HCT116 (cell line): ENCODE measurements around the gene CDHR5. TPM values are rescaled to one million over a fixed set of nuclear protein-coding genes. Genes with fewer than 3 reads are reported as not detected.

Source experiments
- ATAC-seq: fragments of 200-7000 bp; cut with Tn5 transposase; 2 replicates; pipeline ENCODE4 v1.9.1; 2020; ENCODE audit warnings: mild to moderate bottlenecking, moderate library complexity
- BruUV-seq: library from RNA; stranded (reverse); fragments of 400-500 nt; replicated peaks from 2 replicates; lab custom pipeline; 2021; lab: Mats Ljungman, UMichigan
- CTCF ChIA-PET: fragments of 300-600 bp; sonication (Branson Sonifier 250); formaldehyde crosslinking; loops from one replicate; lab custom pipeline; 2021; ENCODE audit warnings: antibody characterized with exemption; lab: Charles Lee
- POLR2A ChIA-PET: fragments of 300-600, 350-600 bp; sonication (Branson Sonifier 250); formaldehyde crosslinking; loops from one replicate; lab custom pipeline; 2021; ENCODE audit warnings: antibody characterized with exemption; lab: Charles Lee
- RAD21 ChIA-PET, 2 experiments: fragments of 300-600 bp; sonication (Branson Sonifier 250); formaldehyde crosslinking; loops; one replicate each; lab custom pipeline; 2023; ENCODE audit warnings: low total read pairs in 2 of 2; ENCODE audit not compliant: uncharacterized antibody in 2 of 2, unreplicated experiment in 2 of 2, low non-redundant PET in 1 of 2; lab: Charles Lee
- DNase-seq: peaks from one replicate; pipeline ENCODE4 v3.0.0-alpha.2; 2010; ENCODE audit warnings: low read depth, low spot score
- H2AFZ ChIP-seq: fragments of 200-600 bp; shearing (Covaris generic), sonication (generic); 2 replicates; pipeline ENCODE4 v1.6.1; 2017; ENCODE audit warnings: low read depth, mixed run types, mixed read lengths, antibody characterized with exemption, low read length; ENCODE audit not compliant: poor library complexity, severe bottlenecking
- H3K27ac ChIP-seq: 2 replicates; pipeline ENCODE4 v1.5.1; 2012; ENCODE audit warnings: low read depth, low read length
- H3K27me3 ChIP-seq: fragments of 200-600 bp; sonication (generic); 2 replicates; pipeline ENCODE4 v1.6.1; 2016; ENCODE audit warnings: mixed run types, low read length, mixed read lengths; ENCODE audit not compliant: insufficient read depth
- H3K36me3 ChIP-seq, 2 experiments: fragments of 200-500 bp in 1 of 2; fragments of 200-600 bp in 1 of 2; sonication (Bioruptor generic) in 1 of 2; sonication (generic) in 1 of 2; 2 replicates each; pipeline versions ENCODE4 v1.5.1 to v1.6.1; 2014 to 2016; ENCODE audit warnings: low read length in 2 of 2, inconsistent platforms in 1 of 2, mixed read lengths in 1 of 2, mixed run types in 1 of 2; ENCODE audit not compliant: insufficient read depth in 2 of 2, control insufficient read depth in 1 of 2
- H3K4me1 ChIP-seq, 2 experiments: fragments of 200-600 bp in 1 of 2; sonication (generic) in 1 of 2; 2 replicates each; pipeline versions ENCODE4 v1.5.1 to v1.6.1; 2012 to 2017; ENCODE audit warnings: low read length in 2 of 2, inconsistent platforms in 1 of 2, mild to moderate bottlenecking in 1 of 2, mixed read lengths in 1 of 2, mixed run types in 1 of 2, moderate library complexity in 1 of 2; ENCODE audit not compliant: insufficient read depth in 2 of 2, control insufficient read depth in 1 of 2
- H3K4me2 ChIP-seq: fragments of 200-600 bp; sonication (generic); 2 replicates; pipeline ENCODE4 v1.6.1; 2017; ENCODE audit warnings: mixed run types, low read length, mixed read lengths
- H3K4me3 ChIP-seq, 2 experiments: fragments of 200-600 bp in 1 of 2; sonication (generic) in 1 of 2; replicated peaks in 1 of 2; 2 replicates each; pipeline ENCODE4 v1.5.1; 2011 to 2016; ENCODE audit warnings: low read length in 2 of 2, control low read depth in 1 of 2, low read depth in 1 of 2, mild to moderate bottlenecking in 1 of 2, mixed read lengths in 1 of 2, mixed run types in 1 of 2
- H3K79me2 ChIP-seq: fragments of 200-600 bp; sonication (generic); 2 replicates; pipeline ENCODE4 v1.6.1; 2017; ENCODE audit warnings: mild to moderate bottlenecking, mixed run types, low read length, moderate library complexity, mixed read lengths; ENCODE audit not compliant: insufficient read depth
- H3K9ac ChIP-seq: fragments of 200-600 bp; sonication (generic); 2 replicates; pipeline ENCODE4 v1.6.1; 2016; ENCODE audit warnings: low read length, mixed read lengths
- H3K9me2 ChIP-seq: fragments of 200-600 bp; sonication (generic), shearing (Covaris generic); 2 replicates; pipeline ENCODE4 v1.6.1; 2017; ENCODE audit warnings: mixed run types, mild to moderate bottlenecking, moderate library complexity; ENCODE audit not compliant: insufficient read depth
- H3K9me3 ChIP-seq, 2 experiments: fragments of 200-500 bp in 1 of 2; fragments of 200-600 bp in 1 of 2; sonication (Bioruptor generic) in 1 of 2; sonication (generic) in 1 of 2; 2 replicates each; pipeline ENCODE4 v1.6.1; 2014 to 2017; ENCODE audit warnings: low read length in 2 of 2, mixed read lengths in 2 of 2, inconsistent platforms in 1 of 2, low read depth in 1 of 2, mild to moderate bottlenecking in 1 of 2, mixed run types in 1 of 2, moderate library complexity in 1 of 2; ENCODE audit not compliant: control insufficient read depth in 1 of 2, insufficient read depth in 1 of 2
- H4K20me1 ChIP-seq: fragments of 200-600 bp; sonication (generic), shearing (Covaris generic); 2 replicates; pipeline ENCODE4 v1.6.1; 2017; ENCODE audit warnings: mixed run types, mild to moderate bottlenecking, moderate library complexity; ENCODE audit not compliant: insufficient read depth
- CEBPB ChIP-seq: IDR thresholded peaks from 2 replicates; pipeline ENCODE4 v1.6.1; 2012; ENCODE audit warnings: low read depth
- CTCF ChIP-seq, 3 experiments: fragments of 200-600 bp in 1 of 3; sonication (generic) in 1 of 3; IDR thresholded peaks in 2 of 3; conservative IDR thresholded peaks in 1 of 3; 2 replicates each; pipeline ENCODE4 v1.5.1; 2012 to 2017; ENCODE audit warnings: low read depth in 2 of 3, low read length in 2 of 3, antibody characterized with exemption in 1 of 3, borderline replicate concordance in 1 of 3, control low read depth in 1 of 3, mild to moderate bottlenecking in 1 of 3, mixed read lengths in 1 of 3, mixed run types in 1 of 3, moderate library complexity in 1 of 3; ENCODE audit not compliant: insufficient read depth in 1 of 3
- POLR2A ChIP-seq: IDR thresholded peaks from 2 replicates; pipeline ENCODE4 v1.7.0; 2011; ENCODE audit warnings: borderline replicate concordance; ENCODE audit not compliant: insufficient read depth, insufficient read length; ENCODE audit errors: extremely low read depth
- SIN3A ChIP-seq: IDR thresholded peaks from 2 replicates; pipeline ENCODE4 v1.6.1; 2012; ENCODE audit warnings: low read depth
- ZBTB33 ChIP-seq: IDR thresholded peaks from 2 replicates; pipeline ENCODE4 v1.6.1; 2011; ENCODE audit warnings: mild to moderate bottlenecking, low read length, moderate library complexity; ENCODE audit not compliant: insufficient replicate concordance; ENCODE audit errors: extremely low read depth
- intact Hi-C: fragments of 100-400 bp; cut with micrococcal nuclease; formaldehyde crosslinking; loops from 2 replicates; pipeline ENCODE4 v1.10.0; 2022
- total RNA-seq: library from RNA; stranded (reverse); gene quantifications from one replicate; pipeline ENCODE4 v1.2.1, GENCODE V29; 2021; ENCODE audit not compliant: unreplicated experiment

CDHR5 gene
- total RNA-seq, 1 experiment from 2014 or later: not detected

GRCh38 chr11:612201-612960 is 12.4 kb downstream of the CDHR5 start:
- peak; percentile 13; the same call in 1 of the 2 replicates for ATAC-seq

More at GRCh38 chr11:612201-612960, 12.4 kb downstream of the CDHR5 start:
- peaks cover 13% of the 10 kb centered on the region; the same call in 1 of the 2 replicates for H4K20me1 ChIP-seq
- H3K9ac ChIP-seq: no peak overlapping the region
- H3K9me2 ChIP-seq: no peaks in the 10 kb centered on the region
- H3K79me2 ChIP-seq: peaks cover 27% of the 10 kb centered on the region; the same call in 1 of the 2 replicates
- H3K4me2 ChIP-seq: no peak overlapping the region
- H3K4me1 ChIP-seq: peaks cover 8 to 42% of the 10 kb centered on the region in 2 experiments
- BruUV-seq: no TSS peak
- peak overlapping the region; percentile 47; the same call in 1 of the 2 replicates for H3K27ac ChIP-seq
- peaks cover 23 to 25% of the 10 kb centered on the region in 2 experiments; a peak in 3 of 4 replicates for H3K36me3 ChIP-seq
- TF ChIP-seq SIN3A: peak; percentile 62
- peak; percentile 11 for TF ChIP-seq ZBTB33
- peak in 2 of 3 experiments; percentile 61 to 62; a peak in 4 of 6 replicates for TF ChIP-seq CTCF (IDR thresholded peaks at IDR 0.05 in 2 of 3, conservative IDR thresholded peaks at IDR 0.05 in 1 of 3; ENCODE audit: borderline replicate concordance in 1 of 3, insufficient read depth in 1 of 3, low read depth in 2 of 3, low read length in 2 of 3)
- TF ChIP-seq CEBPB: no peak
- no peak for TF ChIP-seq POLR2A
- H3K9me3 ChIP-seq: no peaks in the 10 kb centered on the region
- peak; percentile 16 for DNase-seq
- H2AFZ ChIP-seq: no peak overlapping the region
- ChIA-PET POLR2A (interaction anchor here (1.0 kb wide), 1 partner anchor 57 kb away, joined by 3 read pairs; no protein-coding TSS in a partner anchor), RAD21 (no interaction called here), CTCF (interaction anchor here (0.8 to 1.8 kb wide), 3 partner anchors 12 to 58 kb away, joined by 3 to 4 read pairs (median 3); no protein-coding TSS in a partner anchor)
- H3K4me3 ChIP-seq: no peak overlapping the region
- intact Hi-C loops: loop anchor here (1.0 to 2.0 kb wide), 2 partner anchors 36 to 53 kb away; partner anchors contain the start of gene PHRF1
- H3K27me3 ChIP-seq: no peaks in the 10 kb centered on the region
